GM12801 (cell line): Measurements from ENCODE around the gene FMN2.

Experiments
- TF ChIP-seq, protein P1 (sequence below): IDR thresholded peaks from one replicate; pipeline ENCODE4 v1.5.1; 2011; ENCODE audit warnings: control low read depth; ENCODE audit not compliant: insufficient read length; ENCODE audit errors: extremely low read depth

FMN2 gene

DNA sequence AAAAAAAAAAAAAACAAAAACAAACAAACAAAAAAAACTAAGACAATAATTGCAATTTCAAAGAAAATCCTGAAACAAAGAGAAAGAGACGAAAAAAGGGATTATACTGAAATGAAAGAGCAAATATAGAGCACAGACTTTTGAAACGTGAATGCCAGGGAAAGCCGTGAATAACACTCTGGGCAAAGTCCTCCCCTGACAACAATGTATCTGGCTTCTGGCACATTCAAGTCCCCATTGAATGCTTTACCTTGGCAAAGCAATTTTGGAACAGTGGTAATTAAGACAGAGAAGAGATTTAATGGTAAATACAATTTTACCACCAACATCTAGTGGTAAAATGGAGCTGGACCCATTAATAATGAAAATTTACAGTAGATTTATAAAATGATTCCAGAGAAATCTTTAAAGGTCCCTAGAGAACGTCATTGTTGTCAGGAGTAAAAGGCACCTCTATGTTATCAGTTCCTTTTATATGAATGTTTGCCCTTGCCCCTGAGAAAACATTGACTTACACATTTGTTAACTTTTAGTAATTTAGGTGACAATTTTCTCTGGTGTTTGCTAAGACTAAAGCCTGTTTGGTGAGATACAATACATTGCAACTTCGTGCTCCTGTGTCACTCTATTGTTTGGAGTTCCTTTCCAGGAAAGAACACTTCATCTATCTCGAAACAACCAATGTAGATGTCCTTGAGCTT lies 430.6 kb downstream of the FMN2 start:
- TF ChIP-seq, protein P1, sequence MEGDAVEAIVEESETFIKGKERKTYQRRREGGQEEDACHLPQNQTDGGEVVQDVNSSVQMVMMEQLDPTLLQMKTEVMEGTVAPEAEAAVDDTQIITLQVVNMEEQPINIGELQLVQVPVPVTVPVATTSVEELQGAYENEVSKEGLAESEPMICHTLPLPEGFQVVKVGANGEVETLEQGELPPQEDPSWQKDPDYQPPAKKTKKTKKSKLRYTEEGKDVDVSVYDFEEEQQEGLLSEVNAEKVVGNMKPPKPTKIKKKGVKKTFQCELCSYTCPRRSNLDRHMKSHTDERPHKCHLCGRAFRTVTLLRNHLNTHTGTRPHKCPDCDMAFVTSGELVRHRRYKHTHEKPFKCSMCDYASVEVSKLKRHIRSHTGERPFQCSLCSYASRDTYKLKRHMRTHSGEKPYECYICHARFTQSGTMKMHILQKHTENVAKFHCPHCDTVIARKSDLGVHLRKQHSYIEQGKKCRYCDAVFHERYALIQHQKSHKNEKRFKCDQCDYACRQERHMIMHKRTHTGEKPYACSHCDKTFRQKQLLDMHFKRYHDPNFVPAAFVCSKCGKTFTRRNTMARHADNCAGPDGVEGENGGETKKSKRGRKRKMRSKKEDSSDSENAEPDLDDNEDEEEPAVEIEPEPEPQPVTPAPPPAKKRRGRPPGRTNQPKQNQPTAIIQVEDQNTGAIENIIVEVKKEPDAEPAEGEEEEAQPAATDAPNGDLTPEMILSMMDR = no peak

DNA sequence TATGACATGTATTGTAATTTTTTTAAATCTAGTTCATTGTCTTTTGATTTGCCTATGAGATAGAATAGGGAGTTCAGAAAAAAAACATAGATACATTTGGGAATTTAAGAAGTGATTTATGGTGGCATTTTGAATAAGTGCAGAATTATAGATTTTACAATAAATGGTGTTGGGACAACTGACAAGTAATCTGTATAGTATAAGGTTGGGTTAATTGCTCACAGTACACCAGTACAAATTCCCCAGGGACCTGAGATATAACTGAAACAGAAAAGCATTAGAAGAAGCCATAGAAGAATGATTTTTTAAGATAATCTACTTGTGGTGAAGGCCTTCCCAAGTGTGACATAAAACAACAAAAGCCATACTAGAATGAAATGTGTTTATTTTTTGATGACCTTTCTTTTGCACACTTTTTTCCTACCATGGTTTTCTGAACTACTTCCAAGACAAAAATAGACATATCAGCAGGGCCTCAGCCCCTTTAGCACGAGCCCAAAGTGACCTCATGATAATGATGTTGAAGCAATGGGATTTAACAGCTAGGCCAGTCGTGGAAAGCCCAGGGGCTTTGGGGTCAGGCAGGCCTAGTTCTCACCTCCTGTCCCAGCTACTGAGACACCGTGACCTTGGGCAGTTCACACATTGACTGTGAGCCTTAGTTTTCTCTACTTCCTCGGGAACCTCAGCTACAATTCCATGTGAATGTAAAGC lies 432.8 kb downstream of the FMN2 start:
- TF ChIP-seq, protein P1 = no peak
